ENCODE measurements around the gene LRRC71. TPM values are rescaled to one million over a fixed set of nuclear protein-coding genes. Genes with fewer than 3 reads are reported as not detected.
A peak's percentile ranks its signal among the peaks of the same experiment; 100 is the strongest.

Gene LRRC71
- total and polyA plus RNA-seq, 2 of the 13 experiments (the other 11 are each of a cell fraction or from before 2014, with no cell fraction given) = not detected

GRCh38 chr1:156887734-156888133, 32.7 kb upstream of the LRRC71 start (continued):
- no peak for TF ChIP-seq DMTF1 (CRISPR knock-in tag; IDR thresholded peaks at IDR 0.05)
- no peak for TF ChIP-seq RXRB (CRISPR knock-in tag; IDR thresholded peaks at IDR 0.05; ENCODE audit: borderline replicate concordance)
- TF ChIP-seq TP53 (CRISPR knock-in tag; conservative IDR thresholded peaks at IDR 0.05) = no peak
- no peak for TF ChIP-seq ZNF367 (CRISPR knock-in tag; IDR thresholded peaks at IDR 0.05; ENCODE audit: borderline replicate concordance)

- intact Hi-C loops (cut with micrococcal nuclease; ENCODE audit: unreplicated experiment) = loop anchor here (1.0 kb wide), 2 partner anchors 51 to 201 kb away; no protein-coding TSS in a partner anchor
- TF ChIP-seq THYN1 (CRISPR knock-in tag; IDR thresholded peaks at IDR 0.05; ENCODE audit: borderline replicate concordance, low read depth) (no peak), STAG1 (CRISPR knock-in tag; IDR thresholded peaks at IDR 0.05) (peak; percentile 83), PRDM10 (CRISPR knock-in tag; IDR thresholded peaks at IDR 0.05; ENCODE audit: low read depth) (0 out of 2 replicates have a peak, but pooled peaks have one; percentile 49), ZNF574 (CRISPR knock-in tag; IDR thresholded peaks at IDR 0.05) (peak; percentile 98), SMC3 (IDR thresholded peaks at IDR 0.05; ENCODE audit: low read length) (peak; percentile 82), KAT8 (CRISPR knock-in tag; IDR thresholded peaks at IDR 0.05) (peak; percentile 18; the same call in 1 of the 2 replicates)
These were observed 30.4 kb upstream of the LRRC71 start for GRCh38 chr1:156889802-156890580.

More at GRCh38 chr1:156889802-156890580, 30.4 kb upstream of the LRRC71 start:
- ChIA-PET POLR2A (no interaction called here), CTCF (ENCODE audit: low intra/inter-chr PET ratio, low total read pairs) (interaction anchor here (1.8 to 2.6 kb wide), 4 partner anchors 38 to 201 kb away, joined by 7 to 14 read pairs (median 10); no protein-coding TSS in a partner anchor)
- Histone ChIP-seq H2AFZ (ENCODE audit: low read length) (no peak overlapping the region), H4K20me1 (ENCODE audit: insufficient read depth, low read length) (no peaks in the 10 kb centered on the region), H3K36me3 (replicated peaks in 1 of 2; ENCODE audit: control insufficient read depth in 1 of 2, insufficient read depth in 2 of 2, low read length in 2 of 2) (no peaks in the 10 kb centered on the region), H3K4me2 (ENCODE audit: low read depth, low read length) (no peak overlapping the region), H3K9ac (ENCODE audit: insufficient read depth, low read depth, low read length) (no peak overlapping the region), H3K79me2 (ENCODE audit: insufficient read depth, low read length) (no peaks in the 10 kb centered on the region), H3K4me3 (replicated peaks in 1 of 3; ENCODE audit: insufficient read depth in 1 of 3, low read depth in 2 of 3, low read length in 3 of 3) (no peak overlapping the region), H3K4me1 (ENCODE audit: insufficient read depth, low read length) (no peaks in the 10 kb centered on the region), H3K27ac (ENCODE audit: extremely low read length, insufficient read depth, low read length) (no peak overlapping the region), H3K9me3 (ENCODE audit: low read length) (no peaks in the 10 kb centered on the region), H3K27me3 (ENCODE audit: control insufficient read depth in 1 of 2, insufficient read depth in 2 of 2, low read length in 2 of 2) (peaks cover 5 to 64% of the 10 kb centered on the region in 2 experiments)
- WGBS (ENCODE audit: low lambda C conversion rate) = 23% methylated on average over 6 of the region's 8 CpGs
- no TSS peak for BruUV-seq (replicated peaks)
- DNase-seq (ENCODE audit: low spot score) (peak; percentile 53), ATAC-seq (peak; percentile 45), FAIRE-seq (peak; percentile 44)
- in situ Hi-C loops (cut with HindIII; ENCODE audit: extremely low pct_ligation_motif_present, low pct_unique_long_range_greater_than_20kb) = loop anchor here (5.0 kb wide), 1 partner anchor 37 kb away; no protein-coding TSS in a partner anchor

All from HepG2 (cell line).